Epithelial cell of esophagus (primary cell): Measurements from ENCODE around the gene FUCA1.

Experiments
- DNase-seq: peaks from one replicate; pipeline ENCODE4 v3.0.0; 2010; ENCODE audit warnings: low read depth
- H3K4me3 ChIP-seq: 2 replicates; pipeline ENCODE4 v1.5.1; 2011; ENCODE audit warnings: mild to moderate bottlenecking, low read length, control low read depth
- CTCF ChIP-seq: IDR thresholded peaks from 2 replicates; pipeline ENCODE4 v1.5.1; 2011; ENCODE audit warnings: low read depth, mild to moderate bottlenecking, low read length, control low read depth, inconsistent platforms; ENCODE audit not compliant: insufficient read depth; ENCODE audit errors: missing control alignments

Gene FUCA1

GRCh38 chr1:23867895-23868556 lies at the start of gene FUCA1:
Gene FUCA1, minus strand, starts transcription at chr1:23868290. Its CDS starts 4 bp downstream, at chr1:23868286.
- H3K4me3 ChIP-seq, result peak within 1 kb of the TSS; percentile 63
- DNase-seq, result peak; percentile 92
- TF ChIP-seq CTCF, result peak; percentile 92

GRCh38 chr1:23916209-23917131 lies 48.4 kb upstream of the FUCA1 start:
- no peak overlapping the region for H3K4me3 ChIP-seq
- DNase-seq, result peak; percentile 83
- peak; percentile 82 for TF ChIP-seq CTCF

GRCh38 chr1:23915466-23915865 lies 47.4 kb upstream of the FUCA1 start:
- DNase-seq, result no peak
- no peak for TF ChIP-seq CTCF
- H3K4me3 ChIP-seq, result no peak overlapping the region

- TF ChIP-seq CTCF, result no peak
- H3K4me3 ChIP-seq, result no peak overlapping the region
- DNase-seq, result no peak
These were observed 46.8 kb upstream of the FUCA1 start for GRCh38 chr1:23914921-23915320.

- DNase-seq, result no peak
- H3K4me3 ChIP-seq, result no peak within 1 kb of the TSS
- TF ChIP-seq CTCF, result no peak
These were observed 45.3 kb upstream of the FUCA1 start, which contains the start of gene CNR2 for GRCh38 chr1:23913212-23913880. Gene CNR2, minus strand, starts transcription at chr1:23913362. Its CDS starts 37,745 bp downstream, at chr1:23875617.

GRCh38 chr1:23911921-23912320 lies 43.8 kb upstream of the FUCA1 start:
- H3K4me3 ChIP-seq, result no peak overlapping the region
- no peak for DNase-seq
- TF ChIP-seq CTCF, result no peak
